Hepatocyte (in vitro differentiated cells): ENCODE measurements around the gene KRTAP22-2.

Source experiments
- CTCF ChIP-seq: fragments of 200-600 bp; sonication (generic); IDR thresholded peaks from 2 replicates; pipeline ENCODE4 v1.5.1; 2016; ENCODE audit warnings: antibody characterized with exemption, mild to moderate bottlenecking; ENCODE audit not compliant: poor library complexity
- EZH2phosphoT487 ChIP-seq: fragments of 200-600 bp; sonication (generic); IDR thresholded peaks from one replicate; pipeline ENCODE4 v1.6.1; 2018; ENCODE audit warnings: antibody characterized with exemption, mild to moderate bottlenecking, low read depth, moderate library complexity; ENCODE audit not compliant: unreplicated experiment, severe bottlenecking

- TF ChIP-seq CTCF = no peak
- TF ChIP-seq EZH2phosphoT487 = no peak
These were observed 44.7 kb upstream of the KRTAP22-2 start, which contains the start of gene KRTAP20-2 for GRCh38 chr21:30634906-30635305.
